GM10847 (cell line): Measurements from ENCODE around the gene SMOC2.

ENCODE experiments used
- POLR2A ChIP-seq: IDR thresholded peaks from 2 replicates; pipeline ENCODE4 v1.6.1; 2011; ENCODE audit not compliant: insufficient read length; ENCODE audit errors: extremely low read depth

SMOC2 gene

GRCh38 chr6:168671863-168672546 lies 231.0 kb downstream of the SMOC2 start:
- TF ChIP-seq POLR2A, result no peak

DNA sequence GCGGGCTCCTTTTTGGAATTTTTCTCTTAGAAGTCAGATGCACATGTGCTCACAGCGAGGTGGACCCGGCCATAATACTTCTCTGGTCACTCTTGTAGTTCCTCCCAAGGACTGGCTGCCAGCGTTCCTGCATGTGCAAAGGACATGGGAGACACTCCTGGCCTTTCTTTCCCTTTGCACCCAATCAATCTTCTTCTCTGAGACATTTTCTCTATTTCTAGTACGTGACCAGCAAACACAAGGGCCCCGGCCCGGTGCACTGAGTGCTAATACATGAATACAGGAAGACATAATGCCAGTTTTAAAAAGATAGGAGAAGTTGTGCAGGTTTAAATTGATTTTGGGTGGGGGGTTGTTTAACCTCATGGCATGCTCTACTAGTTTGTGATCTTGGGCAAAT lies 233.6 kb downstream of the SMOC2 start:
- TF ChIP-seq POLR2A, result no peak

- no peak for TF ChIP-seq POLR2A
These were observed 234.4 kb downstream of the SMOC2 start for GRCh38 chr6:168675375-168675774.

GRCh38 chr6:168675933-168676551 lies 235.1 kb downstream of the SMOC2 start:
- TF ChIP-seq POLR2A, result no peak

DNA sequence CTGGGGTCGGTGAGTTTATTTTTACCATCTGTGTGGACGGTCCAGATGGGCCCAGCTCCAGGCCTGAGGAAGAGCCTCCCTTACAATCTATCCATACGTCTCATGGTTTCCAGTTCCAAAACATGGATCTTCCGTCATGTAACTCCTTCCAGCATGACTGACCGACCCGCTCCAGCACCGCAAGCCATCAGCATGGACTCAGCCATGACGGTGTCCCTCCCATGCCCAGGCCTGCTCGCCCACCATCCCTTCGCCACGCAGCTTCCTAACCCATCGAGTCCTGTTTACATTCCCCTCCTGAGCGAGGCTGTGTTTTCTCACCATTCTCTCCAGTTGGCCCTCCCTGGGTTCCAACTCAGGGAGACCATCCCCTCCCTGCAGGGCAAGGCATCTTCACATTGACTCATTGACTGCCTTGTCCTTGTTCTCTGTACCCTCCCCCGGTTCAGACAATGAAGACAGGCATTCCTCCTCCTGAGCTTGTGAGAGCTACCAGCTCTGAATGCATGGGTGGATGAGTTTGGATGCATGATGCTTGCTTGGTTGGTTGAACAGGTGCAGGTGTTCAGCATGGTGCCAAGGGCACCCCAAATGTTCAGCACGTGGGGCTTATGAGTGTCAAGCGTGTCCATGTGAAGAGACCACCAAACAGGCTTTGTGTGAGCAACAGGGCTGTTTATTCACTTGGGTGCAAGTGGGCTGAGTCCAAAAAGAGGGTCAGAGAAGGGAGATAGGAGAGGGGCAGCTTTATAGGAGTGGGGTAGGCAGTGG lies 235.8 kb downstream of the SMOC2 start:
- no peak for TF ChIP-seq POLR2A

DNA sequence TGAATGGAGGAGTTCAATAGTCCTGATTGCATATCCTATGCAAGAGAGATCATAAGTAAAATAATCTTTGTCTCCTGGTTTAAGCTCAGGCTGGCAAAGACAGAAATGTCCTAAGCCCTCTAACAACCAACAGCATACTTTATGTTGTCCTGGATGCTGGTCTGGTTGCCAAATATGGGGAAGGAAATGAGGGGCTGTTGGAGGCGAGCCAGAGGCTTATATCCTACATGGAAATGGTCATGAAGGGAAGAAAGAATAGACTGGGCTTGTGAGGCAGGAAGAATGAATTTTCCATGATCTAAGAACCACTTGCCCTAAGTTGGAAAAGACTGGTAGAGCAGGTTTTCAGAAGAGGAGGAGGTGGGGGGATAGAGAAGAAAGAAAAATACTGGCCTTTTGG lies 237.1 kb downstream of the SMOC2 start:
- no peak for TF ChIP-seq POLR2A

- TF ChIP-seq POLR2A, result no peak
These were observed 237.6 kb downstream of the SMOC2 start for GRCh38 chr6:168678588-168678987.

GRCh38 chr6:168681748-168682147 lies 240.8 kb downstream of the SMOC2 start:
- TF ChIP-seq POLR2A, result no peak

GRCh38 chr6:168683621-168684020 lies 242.6 kb downstream of the SMOC2 start:
- no peak for TF ChIP-seq POLR2A

- TF ChIP-seq POLR2A, result no peak
These were observed 243.5 kb downstream of the SMOC2 start for GRCh38 chr6:168684471-168684870.

GRCh38 chr6:168684906-168685305 lies 243.9 kb downstream of the SMOC2 start:
- TF ChIP-seq POLR2A, result no peak

- no peak for TF ChIP-seq POLR2A
These were observed 245.2 kb downstream of the SMOC2 start for GRCh38 chr6:168686029-168686738.

GRCh38 chr6:168686831-168687730 lies 246.1 kb downstream of the SMOC2 start:
- no peak for TF ChIP-seq POLR2A

GRCh38 chr6:168690271-168690670 lies 249.3 kb downstream of the SMOC2 start:
- no peak for TF ChIP-seq POLR2A

DNA sequence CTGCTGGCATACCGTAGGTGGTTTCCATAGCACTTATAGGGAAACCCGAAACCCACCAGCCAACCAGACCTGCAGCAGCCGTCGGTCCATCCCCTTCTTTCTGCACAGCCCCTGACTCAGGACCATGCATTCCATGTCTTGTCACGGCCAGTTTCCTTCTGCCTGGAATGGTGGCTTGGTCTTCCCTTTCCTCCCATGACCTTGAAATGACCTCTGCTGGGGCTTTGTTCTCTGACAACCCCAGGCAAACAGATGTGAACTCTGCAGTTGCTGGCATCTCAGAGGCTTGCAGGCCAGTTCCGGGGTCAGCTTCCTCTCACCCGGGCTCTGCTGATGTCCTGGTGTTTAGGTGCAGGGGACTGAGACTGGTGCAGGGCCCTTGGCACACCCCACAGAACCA lies 250.8 kb downstream of the SMOC2 start:
- TF ChIP-seq POLR2A, result no peak
